WTC11 (cell line): Measurements from ENCODE around the gene DUSP6. TPM values are rescaled to one million over a fixed set of nuclear protein-coding genes. Genes with fewer than 3 reads are reported as not detected.

Experiments
- ATAC-seq: fragments of 200-7000 bp; cut with Tn5 transposase; 2 replicates; pipeline ENCODE4 v1.10.0; 2021; ENCODE audit warnings: mild to moderate bottlenecking, moderate library complexity
- CTCF ChIA-PET: fragments of 300-600 bp; sonication (Branson Sonifier 250); formaldehyde crosslinking; loops from one replicate; lab custom pipeline; 2021; ENCODE audit warnings: antibody characterized with exemption; lab: Charles Lee
- POLR2A ChIA-PET: fragments of 350-600 bp; sonication (Branson Sonifier 250); formaldehyde crosslinking; loops from one replicate; lab custom pipeline; 2021; ENCODE audit warnings: antibody characterized with exemption; lab: Charles Lee
- DNase-seq: peaks from one replicate; pipeline ENCODE4 v3.0.0; 2021; ENCODE audit warnings: low spot score
- H3K27ac Mint-ChIP-seq: 2 replicates; pipeline ENCODE4 v1.8.0; 2021; ENCODE audit warnings: mixed read lengths
- H3K27me3 Mint-ChIP-seq: 2 replicates; pipeline ENCODE4 v1.8.0; 2021; ENCODE audit warnings: low read depth, mild to moderate bottlenecking, moderate library complexity, mixed read lengths
- H3K36me3 Mint-ChIP-seq: 2 replicates; pipeline ENCODE4 v1.8.0; 2021; ENCODE audit warnings: mixed read lengths
- H3K4me1 Mint-ChIP-seq: 2 replicates; pipeline ENCODE4 v1.8.0; 2022; ENCODE audit warnings: mixed read lengths
- H3K4me3 Mint-ChIP-seq: 2 replicates; pipeline ENCODE4 v1.8.0; 2021; ENCODE audit warnings: mild to moderate bottlenecking, moderate library complexity, mixed read lengths
- H3K9me3 Mint-ChIP-seq: 2 replicates; pipeline ENCODE4 v1.8.0; 2021; ENCODE audit warnings: mixed read lengths
- CBFB ChIP-seq: sonication (generic); formaldehyde crosslinking; IDR thresholded peaks from 2 replicates; pipeline ENCODE4 v1.8.1; 2022; ENCODE audit warnings: mild to moderate bottlenecking, low read depth, missing genetic modification reagents
- CREB1 ChIP-seq: sonication (generic); formaldehyde crosslinking; IDR thresholded peaks from 2 replicates; pipeline ENCODE4 v1.8.0; 2023; ENCODE audit warnings: mild to moderate bottlenecking, missing genetic modification reagents
- ELF4 ChIP-seq: sonication (generic); formaldehyde crosslinking; IDR thresholded peaks from 2 replicates; pipeline ENCODE4 v1.8.1; 2022; ENCODE audit warnings: low read depth, mild to moderate bottlenecking, moderate library complexity, missing genetic modification reagents
- JUN ChIP-seq: sonication (generic); formaldehyde crosslinking; IDR thresholded peaks from 2 replicates; pipeline ENCODE4 v1.8.0; 2023; ENCODE audit warnings: mild to moderate bottlenecking, missing genetic modification reagents
- NR2C2 ChIP-seq: sonication (generic); formaldehyde crosslinking; IDR thresholded peaks from 2 replicates; pipeline ENCODE4 v1.8.0; 2022; ENCODE audit warnings: mild to moderate bottlenecking, missing genetic modification reagents
- NR3C1 ChIP-seq: sonication (generic); formaldehyde crosslinking; conservative IDR thresholded peaks from 2 replicates; pipeline ENCODE4 v1.8.1; 2023; ENCODE audit warnings: low read depth, mild to moderate bottlenecking, missing genetic modification reagents
- RORB ChIP-seq: fragments of 250-450 bp; sonication (Bioruptor Pico); IDR thresholded peaks from 2 replicates; pipeline ENCODE4 v1.9.0; 2021; ENCODE audit warnings: mild to moderate bottlenecking
- TP53 ChIP-seq: sonication (generic); formaldehyde crosslinking; IDR thresholded peaks from 2 replicates; pipeline ENCODE4 v1.8.1; 2023; ENCODE audit warnings: mild to moderate bottlenecking, missing genetic modification reagents
- ZNF416 ChIP-seq: fragments of 250-450 bp; sonication (Bioruptor Pico); IDR thresholded peaks from 2 replicates; pipeline ENCODE4 v1.9.0; 2021; ENCODE audit warnings: mild to moderate bottlenecking, inconsistent platforms
- total RNA-seq: library from RNA; stranded (reverse); gene quantifications from 3 replicates; pipeline ENCODE4 v1.2.3, GENCODE V29; 2021
- TF ChIP-seq, protein P1 (sequence below): sonication (generic); formaldehyde crosslinking; IDR thresholded peaks from 2 replicates; pipeline ENCODE4 v1.8.1; 2022; ENCODE audit warnings: mild to moderate bottlenecking, missing genetic modification reagents, moderate library complexity, borderline replicate concordance
- TF ChIP-seq, protein P2 (sequence below): sonication (generic); formaldehyde crosslinking; IDR thresholded peaks from 2 replicates; pipeline ENCODE4 v1.8.0; 2023; ENCODE audit warnings: missing genetic modification reagents
- TF ChIP-seq, protein P3 (sequence below): fragments of 250-450 bp; sonication (Bioruptor Pico); IDR thresholded peaks from 2 replicates; pipeline ENCODE4 v2.1.2; 2022; ENCODE audit warnings: mild to moderate bottlenecking, moderate library complexity
- TF ChIP-seq, protein P4 (sequence below): sonication (generic); formaldehyde crosslinking; IDR thresholded peaks from 2 replicates; pipeline ENCODE4 v1.8.1; 2022; ENCODE audit warnings: low read depth, missing genetic modification reagents, borderline replicate concordance
- TF ChIP-seq, protein P5 (sequence below): sonication (generic); formaldehyde crosslinking; conservative IDR thresholded peaks from 2 replicates; pipeline ENCODE4 v1.8.1; 2023; ENCODE audit warnings: mild to moderate bottlenecking, low read depth, missing genetic modification reagents, moderate library complexity
- TF ChIP-seq, protein P6 (sequence below): fragments of 250-450 bp; sonication (Bioruptor Pico); IDR thresholded peaks from 2 replicates; pipeline ENCODE4 v1.9.0; 2021; ENCODE audit warnings: moderate library complexity, mild to moderate bottlenecking, inconsistent platforms, borderline replicate concordance
- TF ChIP-seq, protein P7 (sequence below): sonication (generic); formaldehyde crosslinking; IDR thresholded peaks from 2 replicates; pipeline ENCODE4 v1.8.1; 2022; ENCODE audit warnings: low read depth, mild to moderate bottlenecking, moderate library complexity, missing genetic modification reagents, borderline replicate concordance
- TF ChIP-seq, protein P8 (sequence below): fragments of 250-450 bp; sonication (Bioruptor Pico); IDR thresholded peaks from 2 replicates; pipeline ENCODE4 v1.9.0; 2021; ENCODE audit warnings: mild to moderate bottlenecking
- TF ChIP-seq, protein P9 (sequence below): fragments of 250-450 bp; sonication (Bioruptor Pico); IDR thresholded peaks from 2 replicates; pipeline ENCODE4 v1.9.0; 2021; ENCODE audit warnings: mild to moderate bottlenecking
- TF ChIP-seq, protein P10 (sequence below): fragments of 250-450 bp; sonication (Bioruptor Pico); IDR thresholded peaks from 2 replicates; pipeline ENCODE4 v1.8.0; 2021; ENCODE audit warnings: mild to moderate bottlenecking

DUSP6 gene
- total RNA-seq, 1 experiment from 2014 or later = 245 TPM

DNA sequence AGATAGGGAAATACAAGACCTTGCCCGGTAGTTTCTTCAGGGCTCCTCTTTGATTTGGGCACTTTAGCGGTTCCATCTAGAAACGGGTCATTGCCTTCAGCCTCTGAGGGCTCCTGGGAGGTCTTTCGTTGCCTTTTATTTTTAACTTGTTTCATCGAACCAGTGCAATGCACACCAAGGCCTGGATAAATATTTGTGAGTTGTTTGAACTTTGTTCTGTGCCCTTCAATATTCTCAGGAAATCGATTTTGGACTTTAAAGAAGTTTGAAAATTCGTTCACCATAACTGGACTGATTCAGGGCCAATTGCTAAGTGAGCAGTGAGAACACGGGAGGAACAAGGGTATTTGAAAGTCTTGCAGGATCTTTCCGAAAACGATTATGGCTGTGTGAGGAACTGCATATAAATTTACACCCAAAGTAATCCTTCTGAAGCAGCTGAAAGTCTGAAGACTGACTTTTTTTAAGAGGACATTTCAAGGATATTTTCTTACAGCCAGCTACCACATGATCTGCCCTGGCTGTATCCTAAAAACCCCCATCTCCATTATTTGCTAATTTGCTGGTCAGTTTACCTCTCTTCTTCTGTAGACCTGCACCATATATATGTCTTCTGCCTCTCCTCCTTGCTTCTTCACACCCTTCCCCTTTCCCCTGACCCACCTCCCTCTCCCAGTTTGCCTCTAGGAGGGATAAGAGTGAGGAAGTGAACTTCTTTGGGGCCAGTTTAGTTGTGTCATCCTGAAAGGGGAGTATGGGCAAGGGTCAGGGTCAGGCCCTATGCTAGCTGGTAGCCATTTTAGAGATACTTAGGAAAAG is 8.0 kb downstream of the DUSP6 start:
- peaks cover 3% of the 10 kb centered on the region; the same call in 1 of the 2 replicates for H3K27me3 Mint-ChIP-seq
- H3K27ac Mint-ChIP-seq = peak overlapping the region; percentile 17; the same call in 1 of the 2 replicates
- no peak overlapping the region for H3K4me3 Mint-ChIP-seq
- ATAC-seq = no peak
- ChIA-PET CTCF (no interaction called here), POLR2A (interaction anchor here (2.8 kb wide), 1 partner anchor 10 kb away, joined by 19 read pairs; no protein-coding TSS in a partner anchor)
- H3K4me1 Mint-ChIP-seq = peaks cover 66% of the 10 kb centered on the region
- DNase-seq = no peak
- H3K9me3 Mint-ChIP-seq = no peaks in the 10 kb centered on the region
- TF ChIP-seq ZNF416 (CRISPR knock-in tag) (no peak), JUN (CRISPR knock-in tag) (no peak), NR2C2 (CRISPR knock-in tag) (no peak), ELF4 (CRISPR knock-in tag) (no peak)
- TF ChIP-seq, protein P1, sequence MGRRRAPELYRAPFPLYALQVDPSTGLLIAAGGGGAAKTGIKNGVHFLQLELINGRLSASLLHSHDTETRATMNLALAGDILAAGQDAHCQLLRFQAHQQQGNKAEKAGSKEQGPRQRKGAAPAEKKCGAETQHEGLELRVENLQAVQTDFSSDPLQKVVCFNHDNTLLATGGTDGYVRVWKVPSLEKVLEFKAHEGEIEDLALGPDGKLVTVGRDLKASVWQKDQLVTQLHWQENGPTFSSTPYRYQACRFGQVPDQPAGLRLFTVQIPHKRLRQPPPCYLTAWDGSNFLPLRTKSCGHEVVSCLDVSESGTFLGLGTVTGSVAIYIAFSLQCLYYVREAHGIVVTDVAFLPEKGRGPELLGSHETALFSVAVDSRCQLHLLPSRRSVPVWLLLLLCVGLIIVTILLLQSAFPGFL (CRISPR knock-in tag) = no peak
- TF ChIP-seq, protein P2, sequence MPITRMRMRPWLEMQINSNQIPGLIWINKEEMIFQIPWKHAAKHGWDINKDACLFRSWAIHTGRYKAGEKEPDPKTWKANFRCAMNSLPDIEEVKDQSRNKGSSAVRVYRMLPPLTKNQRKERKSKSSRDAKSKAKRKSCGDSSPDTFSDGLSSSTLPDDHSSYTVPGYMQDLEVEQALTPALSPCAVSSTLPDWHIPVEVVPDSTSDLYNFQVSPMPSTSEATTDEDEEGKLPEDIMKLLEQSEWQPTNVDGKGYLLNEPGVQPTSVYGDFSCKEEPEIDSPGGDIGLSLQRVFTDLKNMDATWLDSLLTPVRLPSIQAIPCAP (CRISPR knock-in tag) = no peak
- TF ChIP-seq, protein P3, sequence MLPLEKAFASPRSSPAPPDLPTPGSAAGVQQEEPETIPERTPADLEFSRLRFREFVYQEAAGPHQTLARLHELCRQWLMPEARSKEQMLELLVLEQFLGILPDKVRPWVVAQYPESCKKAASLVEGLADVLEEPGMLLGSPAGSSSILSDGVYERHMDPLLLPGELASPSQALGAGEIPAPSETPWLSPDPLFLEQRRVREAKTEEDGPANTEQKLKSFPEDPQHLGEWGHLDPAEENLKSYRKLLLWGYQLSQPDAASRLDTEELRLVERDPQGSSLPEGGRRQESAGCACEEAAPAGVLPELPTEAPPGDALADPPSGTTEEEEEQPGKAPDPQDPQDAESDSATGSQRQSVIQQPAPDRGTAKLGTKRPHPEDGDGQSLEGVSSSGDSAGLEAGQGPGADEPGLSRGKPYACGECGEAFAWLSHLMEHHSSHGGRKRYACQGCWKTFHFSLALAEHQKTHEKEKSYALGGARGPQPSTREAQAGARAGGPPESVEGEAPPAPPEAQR = no peak
- TF ChIP-seq, protein P4, sequence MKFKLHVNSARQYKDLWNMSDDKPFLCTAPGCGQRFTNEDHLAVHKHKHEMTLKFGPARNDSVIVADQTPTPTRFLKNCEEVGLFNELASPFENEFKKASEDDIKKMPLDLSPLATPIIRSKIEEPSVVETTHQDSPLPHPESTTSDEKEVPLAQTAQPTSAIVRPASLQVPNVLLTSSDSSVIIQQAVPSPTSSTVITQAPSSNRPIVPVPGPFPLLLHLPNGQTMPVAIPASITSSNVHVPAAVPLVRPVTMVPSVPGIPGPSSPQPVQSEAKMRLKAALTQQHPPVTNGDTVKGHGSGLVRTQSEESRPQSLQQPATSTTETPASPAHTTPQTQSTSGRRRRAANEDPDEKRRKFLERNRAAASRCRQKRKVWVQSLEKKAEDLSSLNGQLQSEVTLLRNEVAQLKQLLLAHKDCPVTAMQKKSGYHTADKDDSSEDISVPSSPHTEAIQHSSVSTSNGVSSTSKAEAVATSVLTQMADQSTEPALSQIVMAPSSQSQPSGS (CRISPR knock-in tag) = no peak
- TF ChIP-seq, protein P5, sequence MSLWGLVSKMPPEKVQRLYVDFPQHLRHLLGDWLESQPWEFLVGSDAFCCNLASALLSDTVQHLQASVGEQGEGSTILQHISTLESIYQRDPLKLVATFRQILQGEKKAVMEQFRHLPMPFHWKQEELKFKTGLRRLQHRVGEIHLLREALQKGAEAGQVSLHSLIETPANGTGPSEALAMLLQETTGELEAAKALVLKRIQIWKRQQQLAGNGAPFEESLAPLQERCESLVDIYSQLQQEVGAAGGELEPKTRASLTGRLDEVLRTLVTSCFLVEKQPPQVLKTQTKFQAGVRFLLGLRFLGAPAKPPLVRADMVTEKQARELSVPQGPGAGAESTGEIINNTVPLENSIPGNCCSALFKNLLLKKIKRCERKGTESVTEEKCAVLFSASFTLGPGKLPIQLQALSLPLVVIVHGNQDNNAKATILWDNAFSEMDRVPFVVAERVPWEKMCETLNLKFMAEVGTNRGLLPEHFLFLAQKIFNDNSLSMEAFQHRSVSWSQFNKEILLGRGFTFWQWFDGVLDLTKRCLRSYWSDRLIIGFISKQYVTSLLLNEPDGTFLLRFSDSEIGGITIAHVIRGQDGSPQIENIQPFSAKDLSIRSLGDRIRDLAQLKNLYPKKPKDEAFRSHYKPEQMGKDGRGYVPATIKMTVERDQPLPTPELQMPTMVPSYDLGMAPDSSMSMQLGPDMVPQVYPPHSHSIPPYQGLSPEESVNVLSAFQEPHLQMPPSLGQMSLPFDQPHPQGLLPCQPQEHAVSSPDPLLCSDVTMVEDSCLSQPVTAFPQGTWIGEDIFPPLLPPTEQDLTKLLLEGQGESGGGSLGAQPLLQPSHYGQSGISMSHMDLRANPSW (CRISPR knock-in tag) = no peak
- H3K36me3 Mint-ChIP-seq = peaks cover 20% of the 10 kb centered on the region

DNA sequence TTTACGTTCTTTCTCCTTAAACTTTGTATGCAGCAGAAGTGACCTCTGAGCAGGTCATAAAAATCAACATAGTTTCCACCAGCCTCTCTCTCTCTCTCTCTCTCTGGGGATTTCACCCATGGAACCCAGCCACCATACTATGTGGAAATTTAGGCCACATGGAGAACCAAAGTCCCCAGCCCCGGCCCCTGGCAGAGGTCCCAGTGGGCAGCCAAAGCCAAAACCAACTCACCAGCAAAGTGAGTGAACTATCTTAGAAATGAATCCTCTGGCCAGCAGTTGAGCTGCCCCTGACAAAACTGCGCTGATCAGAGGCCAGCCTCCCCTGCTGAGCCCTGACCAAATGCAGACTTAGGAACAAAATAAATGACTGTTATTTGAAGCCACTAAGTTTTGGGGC is 9.2 kb downstream of the DUSP6 start:
- DNase-seq (no peak), ATAC-seq (no peak)

More for the DNA sequence above, 9.2 kb downstream of the DUSP6 start:
- no peak for TF ChIP-seq NR3C1 (CRISPR knock-in tag)
- TF ChIP-seq, protein P6, sequence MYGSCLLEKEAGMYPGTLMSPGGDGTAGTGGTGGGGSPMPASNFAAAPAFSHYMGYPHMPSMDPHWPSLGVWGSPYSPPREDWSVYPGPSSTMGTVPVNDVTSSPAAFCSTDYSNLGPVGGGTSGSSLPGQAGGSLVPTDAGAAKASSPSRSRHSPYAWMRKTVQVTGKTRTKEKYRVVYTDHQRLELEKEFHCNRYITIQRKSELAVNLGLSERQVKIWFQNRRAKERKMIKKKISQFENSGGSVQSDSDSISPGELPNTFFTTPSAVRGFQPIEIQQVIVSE = no peak
- TF ChIP-seq, protein P7, sequence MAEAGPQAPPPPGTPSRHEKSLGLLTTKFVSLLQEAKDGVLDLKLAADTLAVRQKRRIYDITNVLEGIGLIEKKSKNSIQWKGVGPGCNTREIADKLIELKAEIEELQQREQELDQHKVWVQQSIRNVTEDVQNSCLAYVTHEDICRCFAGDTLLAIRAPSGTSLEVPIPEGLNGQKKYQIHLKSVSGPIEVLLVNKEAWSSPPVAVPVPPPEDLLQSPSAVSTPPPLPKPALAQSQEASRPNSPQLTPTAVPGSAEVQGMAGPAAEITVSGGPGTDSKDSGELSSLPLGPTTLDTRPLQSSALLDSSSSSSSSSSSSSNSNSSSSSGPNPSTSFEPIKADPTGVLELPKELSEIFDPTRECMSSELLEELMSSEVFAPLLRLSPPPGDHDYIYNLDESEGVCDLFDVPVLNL (CRISPR knock-in tag) = no peak
- no peak for TF ChIP-seq CBFB
- TF ChIP-seq TP53 (CRISPR knock-in tag) = no peak
- TF ChIP-seq, protein P8, sequence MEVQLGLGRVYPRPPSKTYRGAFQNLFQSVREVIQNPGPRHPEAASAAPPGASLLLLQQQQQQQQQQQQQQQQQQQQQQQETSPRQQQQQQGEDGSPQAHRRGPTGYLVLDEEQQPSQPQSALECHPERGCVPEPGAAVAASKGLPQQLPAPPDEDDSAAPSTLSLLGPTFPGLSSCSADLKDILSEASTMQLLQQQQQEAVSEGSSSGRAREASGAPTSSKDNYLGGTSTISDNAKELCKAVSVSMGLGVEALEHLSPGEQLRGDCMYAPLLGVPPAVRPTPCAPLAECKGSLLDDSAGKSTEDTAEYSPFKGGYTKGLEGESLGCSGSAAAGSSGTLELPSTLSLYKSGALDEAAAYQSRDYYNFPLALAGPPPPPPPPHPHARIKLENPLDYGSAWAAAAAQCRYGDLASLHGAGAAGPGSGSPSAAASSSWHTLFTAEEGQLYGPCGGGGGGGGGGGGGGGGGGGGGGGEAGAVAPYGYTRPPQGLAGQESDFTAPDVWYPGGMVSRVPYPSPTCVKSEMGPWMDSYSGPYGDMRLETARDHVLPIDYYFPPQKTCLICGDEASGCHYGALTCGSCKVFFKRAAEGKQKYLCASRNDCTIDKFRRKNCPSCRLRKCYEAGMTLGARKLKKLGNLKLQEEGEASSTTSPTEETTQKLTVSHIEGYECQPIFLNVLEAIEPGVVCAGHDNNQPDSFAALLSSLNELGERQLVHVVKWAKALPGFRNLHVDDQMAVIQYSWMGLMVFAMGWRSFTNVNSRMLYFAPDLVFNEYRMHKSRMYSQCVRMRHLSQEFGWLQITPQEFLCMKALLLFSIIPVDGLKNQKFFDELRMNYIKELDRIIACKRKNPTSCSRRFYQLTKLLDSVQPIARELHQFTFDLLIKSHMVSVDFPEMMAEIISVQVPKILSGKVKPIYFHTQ = no peak
- TF ChIP-seq RORB (CRISPR knock-in tag) = no peak
- TF ChIP-seq CREB1 (CRISPR knock-in tag) = no peak
- TF ChIP-seq, protein P9, sequence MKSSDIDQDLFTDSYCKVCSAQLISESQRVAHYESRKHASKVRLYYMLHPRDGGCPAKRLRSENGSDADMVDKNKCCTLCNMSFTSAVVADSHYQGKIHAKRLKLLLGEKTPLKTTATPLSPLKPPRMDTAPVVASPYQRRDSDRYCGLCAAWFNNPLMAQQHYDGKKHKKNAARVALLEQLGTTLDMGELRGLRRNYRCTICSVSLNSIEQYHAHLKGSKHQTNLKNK = no peak
- TF ChIP-seq, protein P10, sequence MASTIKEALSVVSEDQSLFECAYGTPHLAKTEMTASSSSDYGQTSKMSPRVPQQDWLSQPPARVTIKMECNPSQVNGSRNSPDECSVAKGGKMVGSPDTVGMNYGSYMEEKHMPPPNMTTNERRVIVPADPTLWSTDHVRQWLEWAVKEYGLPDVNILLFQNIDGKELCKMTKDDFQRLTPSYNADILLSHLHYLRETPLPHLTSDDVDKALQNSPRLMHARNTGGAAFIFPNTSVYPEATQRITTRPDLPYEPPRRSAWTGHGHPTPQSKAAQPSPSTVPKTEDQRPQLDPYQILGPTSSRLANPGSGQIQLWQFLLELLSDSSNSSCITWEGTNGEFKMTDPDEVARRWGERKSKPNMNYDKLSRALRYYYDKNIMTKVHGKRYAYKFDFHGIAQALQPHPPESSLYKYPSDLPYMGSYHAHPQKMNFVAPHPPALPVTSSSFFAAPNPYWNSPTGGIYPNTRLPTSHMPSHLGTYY (CRISPR knock-in tag) = no peak
- no peaks in the 10 kb centered on the region for H3K9me3 Mint-ChIP-seq
- H3K4me3 Mint-ChIP-seq = no peak overlapping the region
- H3K27ac Mint-ChIP-seq = no peak overlapping the region
- peaks cover 56% of the 10 kb centered on the region for H3K4me1 Mint-ChIP-seq
- H3K36me3 Mint-ChIP-seq = peaks cover 8% of the 10 kb centered on the region
- POLR2A ChIA-PET = no interaction called here
- peaks cover under 1% of the 10 kb centered on the region; the same call in 1 of the 2 replicates for H3K27me3 Mint-ChIP-seq
- CTCF ChIA-PET = no interaction called here
